Measurements from ENCODE around the gene PTGDR2.

PTGDR2 gene

DNA sequence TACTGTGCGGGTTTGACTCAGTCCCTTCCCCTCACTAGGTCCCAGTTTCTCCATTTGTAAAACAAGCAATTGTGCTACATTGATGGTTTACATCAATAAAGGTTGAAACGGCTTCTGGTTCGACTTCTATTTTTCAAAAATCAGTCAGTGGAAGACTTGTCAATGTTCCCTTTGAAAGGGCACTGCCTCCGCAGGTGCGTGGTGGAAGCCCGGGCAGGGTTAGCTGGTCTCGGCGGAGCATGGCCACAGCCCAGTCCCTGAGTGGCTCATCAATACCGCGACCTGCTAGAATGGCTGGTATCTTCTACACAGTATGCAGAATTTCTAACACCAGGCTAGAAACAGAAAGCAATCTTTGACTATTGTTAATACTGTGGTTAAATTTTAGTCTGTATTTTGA, 54.6 kb downstream of the PTGDR2 start:
- DNase-seq: no peak

All from activated CD8-positive, alpha-beta memory T cell treated with anti-CD3 and anti-CD28 coated beads, Interleukin-2, amount 50 U/mL, for 4 hours (primary cell).